WI38 (cell line): ENCODE data around the gene DGCR2.
"Not testable (repeated sequence)": the region's sequence is repeated elsewhere in the genome, so short reads cannot be mapped to it uniquely, and the experiment has no call there.

ENCODE experiments used
- H3K4me3 ChIP-seq: 2 replicates; pipeline ENCODE4 v1.5.1; 2011; ENCODE audit warnings: low read depth, mild to moderate bottlenecking, control low read depth, low read length
- CTCF ChIP-seq: IDR thresholded peaks from 2 replicates; pipeline ENCODE4 v1.5.1; 2012; ENCODE audit warnings: low read depth, mild to moderate bottlenecking, control low read depth, low read length

The DGCR2 gene

GRCh38 chr22:19011075-19011474 is 111.1 kb downstream of the DGCR2 start:
- no peak for TF ChIP-seq CTCF
- no peak overlapping the region for H3K4me3 ChIP-seq

- H3K4me3 ChIP-seq, result no peak overlapping the region
- no peak for TF ChIP-seq CTCF
Measured at GRCh38 chr22:19005905-19006304, 116.3 kb downstream of the DGCR2 start.

GRCh38 chr22:19004471-19004870 is 117.7 kb downstream of the DGCR2 start:
- no peak overlapping the region for H3K4me3 ChIP-seq
- no peak for TF ChIP-seq CTCF

GRCh38 chr22:19003508-19003907 is 118.7 kb downstream of the DGCR2 start:
- H3K4me3 ChIP-seq, result no peak overlapping the region
- TF ChIP-seq CTCF, result no peak

GRCh38 chr22:19002684-19003038 is 119.6 kb downstream of the DGCR2 start:
- TF ChIP-seq CTCF, result no peak
- no peak overlapping the region for H3K4me3 ChIP-seq

GRCh38 chr22:19001204-19001603 is 121.0 kb downstream of the DGCR2 start:
- no peak overlapping the region for H3K4me3 ChIP-seq
- no peak for TF ChIP-seq CTCF

GRCh38 chr22:19000106-19000505 is 122.1 kb downstream of the DGCR2 start:
- H3K4me3 ChIP-seq, result not testable (repeated sequence)

GRCh38 chr22:18999416-18999815 is 122.8 kb downstream of the DGCR2 start:
- no peak overlapping the region for H3K4me3 ChIP-seq
- TF ChIP-seq CTCF, result no peak
